SK-N-SH (cell line): ENCODE results near the gene TUT7.

Experiments
- CTCF ChIP-seq: fragments of 200-600 bp; sonication (generic); IDR thresholded peaks from 2 replicates; pipeline ENCODE4 v1.6.1; 2017; ENCODE audit warnings: antibody characterized with exemption, mild to moderate bottlenecking, moderate library complexity
- EP300 ChIP-seq, 2 experiments: IDR thresholded peaks; 2 replicates each; pipeline versions ENCODE4 v1.4.0 to v1.6.1; 2012; ENCODE audit warnings: borderline replicate concordance in 1 of 2, low read depth in 1 of 2, low read length in 1 of 2
- EZH2phosphoT487 ChIP-seq: fragments of 200-600 bp; sonication (generic); IDR thresholded peaks from 2 replicates; pipeline ENCODE4 v1.6.1; 2017; ENCODE audit warnings: low read depth, mixed run types, mild to moderate bottlenecking, antibody characterized with exemption, moderate library complexity, borderline replicate concordance
- JUND ChIP-seq: IDR thresholded peaks from 2 replicates; pipeline ENCODE4 v1.4.0; 2012
- RAD21 ChIP-seq: IDR thresholded peaks from 2 replicates; pipeline ENCODE4 v1.6.1; 2012; ENCODE audit warnings: mild to moderate bottlenecking, low read length
- REST ChIP-seq: IDR thresholded peaks from 2 replicates; pipeline ENCODE4 v1.6.1; 2012; ENCODE audit warnings: mild to moderate bottlenecking, low read depth, low read length, moderate library complexity
- SMC3 ChIP-seq: IDR thresholded peaks from 2 replicates; pipeline ENCODE4 v1.6.1; 2012; ENCODE audit warnings: low read depth, low read length, improper control_type of control experiment
- TAF1 ChIP-seq: IDR thresholded peaks from 2 replicates; pipeline ENCODE4 v1.6.1; 2012; ENCODE audit warnings: low read depth, mild to moderate bottlenecking, low read length, moderate library complexity, borderline replicate concordance
- YY1 ChIP-seq: IDR thresholded peaks from 2 replicates; pipeline ENCODE4 v1.4.0; 2012; ENCODE audit warnings: low read depth, mild to moderate bottlenecking

DNA sequence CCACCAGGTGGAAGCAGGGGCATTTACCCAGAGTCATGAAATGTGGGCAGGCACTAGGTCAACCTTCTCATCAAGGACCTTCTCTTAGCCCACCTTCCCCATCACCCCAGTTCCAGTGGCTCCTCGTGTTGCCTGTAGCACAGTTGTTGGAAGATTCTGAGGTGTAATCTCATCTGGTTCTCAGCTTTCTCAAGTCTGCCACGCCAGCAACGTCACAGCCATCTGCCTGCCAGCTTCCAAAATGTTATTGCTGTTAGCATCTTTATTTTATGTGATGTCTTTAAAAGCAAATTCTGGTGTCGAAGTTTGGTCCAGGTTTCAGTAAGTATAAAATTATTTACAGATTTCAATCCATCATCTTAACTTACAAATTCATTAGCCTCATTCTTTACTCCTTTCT is 105.5 kb downstream of the TUT7 start:
- TF ChIP-seq EP300 (IDR thresholded peaks at IDR 0.05; ENCODE audit: borderline replicate concordance in 1 of 2, low read depth in 1 of 2, low read length in 1 of 2) (no peak), REST (no peak), CTCF (no peak), YY1 (no peak), RAD21 (no peak), EZH2phosphoT487 (no peak), TAF1 (no peak), JUND (no peak), SMC3 (no peak)
